SK-N-SH treated with all-trans-retinoic acid at 6 μM for 48 hours (cell line): ENCODE results near the gene EBF3.

Experiments used
- ATAC-seq: fragments of 200-7000 bp; cut with Tn5 transposase; 3 replicates; pipeline ENCODE4 v1.9.1; 2020; ENCODE audit warnings: mild to moderate bottlenecking, moderate library complexity
- ARNTL ChIP-seq: fragments of 450-650 bp; formaldehyde crosslinking; IDR thresholded peaks from 2 replicates; pipeline ENCODE4 v1.5.0; 2020; ENCODE audit warnings: low read depth, mild to moderate bottlenecking, moderate library complexity, borderline replicate concordance
- CREB5 ChIP-seq: fragments of 250-450 bp; sonication (Bioruptor Pico); IDR thresholded peaks from 2 replicates; pipeline ENCODE4 v1.5.1; 2020; ENCODE audit warnings: low read depth, mild to moderate bottlenecking, moderate library complexity
- CSDC2 ChIP-seq: fragments of 250-450 bp; sonication (Bioruptor Pico); IDR thresholded peaks from 2 replicates; pipeline ENCODE4 v1.5.0; 2020; ENCODE audit warnings: mild to moderate bottlenecking, moderate library complexity
- GLIS3 ChIP-seq: fragments of 250-450 bp; sonication (Bioruptor Pico); IDR thresholded peaks from 2 replicates; pipeline ENCODE4 v1.5.0; 2020; ENCODE audit warnings: mild to moderate bottlenecking, moderate library complexity
- OSR1 ChIP-seq: fragments of 250-450 bp; sonication (Bioruptor Pico); IDR thresholded peaks from 2 replicates; pipeline ENCODE4 v1.8.0; 2022; ENCODE audit warnings: moderate library complexity, mild to moderate bottlenecking, inconsistent platforms
- PATZ1 ChIP-seq: fragments of 250-450 bp; sonication (Bioruptor Pico); IDR thresholded peaks from 2 replicates; pipeline ENCODE4 v1.8.0; 2020; ENCODE audit warnings: mild to moderate bottlenecking, moderate library complexity, borderline replicate concordance
- POU6F1 ChIP-seq: fragments of 250-450 bp; sonication (Bioruptor Pico); IDR thresholded peaks from 2 replicates; pipeline ENCODE4 v1.8.0; 2021; ENCODE audit warnings: low read depth, mild to moderate bottlenecking, moderate library complexity, borderline replicate concordance
- RARB ChIP-seq: fragments of 250-450 bp; sonication (Bioruptor Pico); IDR thresholded peaks from 2 replicates; pipeline ENCODE4 v1.8.0; 2021; ENCODE audit warnings: mild to moderate bottlenecking, moderate library complexity
- SNAI2 ChIP-seq: fragments of 250-450 bp; sonication (Bioruptor Pico); IDR thresholded peaks from 2 replicates; pipeline ENCODE4 v1.5.0; 2020; ENCODE audit warnings: mild to moderate bottlenecking, moderate library complexity
- TCF4 ChIP-seq: fragments of 250-450 bp; sonication (Bioruptor Pico); IDR thresholded peaks from 2 replicates; pipeline ENCODE4 v1.8.0; 2021; ENCODE audit warnings: mild to moderate bottlenecking, moderate library complexity, borderline replicate concordance
- TOX ChIP-seq: fragments of 250-450 bp; sonication (Bioruptor Pico); IDR thresholded peaks from 2 replicates; pipeline ENCODE4 v1.8.0; 2021; ENCODE audit warnings: mild to moderate bottlenecking, moderate library complexity, borderline replicate concordance
- TSHZ2 ChIP-seq: fragments of 250-450 bp; sonication (Bioruptor Pico); IDR thresholded peaks from 2 replicates; pipeline ENCODE4 v1.5.0; 2020; ENCODE audit warnings: mild to moderate bottlenecking, moderate library complexity
- ZC3H10 ChIP-seq: fragments of 250-450 bp; sonication (Bioruptor Pico); IDR thresholded peaks from 2 replicates; pipeline ENCODE4 v1.5.1; 2021; ENCODE audit warnings: mild to moderate bottlenecking, moderate library complexity
- ZFP3 ChIP-seq: fragments of 250-450 bp; sonication (Bioruptor Pico); IDR thresholded peaks from 2 replicates; pipeline ENCODE4 v1.5.0; 2020; ENCODE audit warnings: mild to moderate bottlenecking, moderate library complexity
- ZFP30 ChIP-seq: fragments of 450-650 bp; formaldehyde crosslinking; IDR thresholded peaks from 2 replicates; pipeline ENCODE4 v1.5.0; 2022; ENCODE audit warnings: mild to moderate bottlenecking, moderate library complexity
- ZNF70 ChIP-seq: fragments of 450-650 bp; formaldehyde crosslinking; IDR thresholded peaks from 2 replicates; pipeline ENCODE4 v1.5.0; 2020; ENCODE audit warnings: mild to moderate bottlenecking, moderate library complexity
- ZNF8 ChIP-seq: fragments of 450-650 bp; formaldehyde crosslinking; IDR thresholded peaks from 2 replicates; pipeline ENCODE4 v1.5.0; 2020; ENCODE audit warnings: mild to moderate bottlenecking, moderate library complexity

The EBF3 gene

GRCh38 chr10:129916506-129916995, 47.5 kb downstream of the EBF3 start:
- TF ChIP-seq POU6F1 (no peak), ZFP30 (CRISPR knock-in tag) (no peak), ARNTL (CRISPR knock-in tag) (no peak), ZC3H10 (CRISPR knock-in tag) (no peak), SNAI2 (CRISPR knock-in tag) (no peak), CSDC2 (CRISPR knock-in tag) (no peak)
- TF ChIP-seq, all 23 proteins: peak for 0
- no peak for ATAC-seq

GRCh38 chr10:129915526-129916378, 48.3 kb downstream of the EBF3 start:
- ATAC-seq: no peak
- TF ChIP-seq TOX (CRISPR knock-in tag) (no peak), PATZ1 (no peak), TSHZ2 (no peak), TCF4 (CRISPR knock-in tag) (no peak), ZNF8 (CRISPR knock-in tag) (no peak), RARB (CRISPR knock-in tag) (no peak), ZNF70 (no peak), ARNTL (CRISPR knock-in tag) (no peak), CREB5 (CRISPR knock-in tag) (no peak), ZFP3 (CRISPR knock-in tag) (no peak)

- TF ChIP-seq ZFP30 (CRISPR knock-in tag) (no peak), CREB5 (CRISPR knock-in tag) (no peak), ZFP3 (CRISPR knock-in tag) (no peak), TSHZ2 (no peak), OSR1 (CRISPR knock-in tag) (no peak), GLIS3 (CRISPR knock-in tag) (no peak), ZC3H10 (CRISPR knock-in tag) (no peak), RARB (CRISPR knock-in tag) (no peak), ZNF8 (CRISPR knock-in tag) (no peak), POU6F1 (no peak)
- ATAC-seq: no peak
Observed at GRCh38 chr10:129914960-129915359, 49.1 kb downstream of the EBF3 start.
